Measurements from ENCODE around the gene MRPS17.

DNA sequence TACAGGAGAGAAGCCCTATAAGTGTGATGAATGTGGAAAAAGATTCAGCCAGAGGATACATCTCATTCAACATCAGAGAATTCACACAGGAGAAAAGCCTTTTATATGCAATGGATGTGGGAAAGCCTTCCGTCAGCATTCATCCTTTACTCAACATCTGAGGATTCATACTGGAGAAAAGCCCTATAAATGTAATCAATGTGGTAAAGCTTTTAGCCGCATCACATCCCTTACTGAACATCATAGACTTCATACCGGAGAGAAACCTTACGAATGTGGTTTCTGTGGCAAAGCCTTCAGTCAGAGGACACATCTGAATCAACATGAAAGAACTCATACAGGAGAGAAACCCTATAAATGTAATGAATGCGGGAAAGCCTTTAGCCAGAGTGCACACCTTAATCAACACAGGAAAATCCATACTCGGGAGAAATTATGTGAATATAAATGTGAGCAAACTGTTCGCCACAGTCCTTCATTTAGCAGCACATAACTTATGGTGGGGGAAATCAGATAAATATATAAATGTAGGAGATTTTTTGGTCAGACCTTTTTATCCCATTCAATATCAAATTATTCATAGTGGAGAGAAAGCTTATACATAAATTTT, 12.1 kb upstream of the MRPS17 start:
- TF ChIP-seq, protein P1, sequence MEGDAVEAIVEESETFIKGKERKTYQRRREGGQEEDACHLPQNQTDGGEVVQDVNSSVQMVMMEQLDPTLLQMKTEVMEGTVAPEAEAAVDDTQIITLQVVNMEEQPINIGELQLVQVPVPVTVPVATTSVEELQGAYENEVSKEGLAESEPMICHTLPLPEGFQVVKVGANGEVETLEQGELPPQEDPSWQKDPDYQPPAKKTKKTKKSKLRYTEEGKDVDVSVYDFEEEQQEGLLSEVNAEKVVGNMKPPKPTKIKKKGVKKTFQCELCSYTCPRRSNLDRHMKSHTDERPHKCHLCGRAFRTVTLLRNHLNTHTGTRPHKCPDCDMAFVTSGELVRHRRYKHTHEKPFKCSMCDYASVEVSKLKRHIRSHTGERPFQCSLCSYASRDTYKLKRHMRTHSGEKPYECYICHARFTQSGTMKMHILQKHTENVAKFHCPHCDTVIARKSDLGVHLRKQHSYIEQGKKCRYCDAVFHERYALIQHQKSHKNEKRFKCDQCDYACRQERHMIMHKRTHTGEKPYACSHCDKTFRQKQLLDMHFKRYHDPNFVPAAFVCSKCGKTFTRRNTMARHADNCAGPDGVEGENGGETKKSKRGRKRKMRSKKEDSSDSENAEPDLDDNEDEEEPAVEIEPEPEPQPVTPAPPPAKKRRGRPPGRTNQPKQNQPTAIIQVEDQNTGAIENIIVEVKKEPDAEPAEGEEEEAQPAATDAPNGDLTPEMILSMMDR (IDR thresholded peaks at IDR 0.05), result no peak
- no peak for TF ChIP-seq POLR2A (IDR thresholded peaks at IDR 0.05)
